ENCODE data around the gene CACNA1C. TPM values are rescaled to one million over a fixed set of nuclear protein-coding genes. Genes with fewer than 3 reads are reported as not detected.

Gene CACNA1C
- polyA plus RNA-seq, 1 of the 3 experiments (the other 2 are of a cell fraction) = 1.5 TPM

- Histone ChIP-seq H4K20me1 (ENCODE audit: insufficient read depth) (no peaks in the 10 kb centered on the region), H3F3A (replicated peaks; ENCODE audit: insufficient read depth) (peaks cover 12% of the 10 kb centered on the region), H3K9me3 (no peaks in the 10 kb centered on the region), H3K4me1 (ENCODE audit: control insufficient read depth in 1 of 2, insufficient read depth in 2 of 2, low read depth in 1 of 2, low read length in 1 of 2) (peaks cover 37 to 87% of the 10 kb centered on the region in 2 experiments), H3K9ac (no peak overlapping the region), H3K27ac (ENCODE audit: low read depth in 2 of 2, low read length in 1 of 2) (no peak overlapping the region), H3K27me3 (ENCODE audit: insufficient read depth) (no peaks in the 10 kb centered on the region), H3K4me3 (ENCODE audit: low read depth in 2 of 2, low read length in 1 of 2) (no peak overlapping the region), H3K9me2 (no peaks in the 10 kb centered on the region), H3K79me2 (ENCODE audit: insufficient read depth) (no peaks in the 10 kb centered on the region), H2AFZ (ENCODE audit: low read depth) (no peak overlapping the region), H3K36me3 (replicated peaks in 1 of 2; ENCODE audit: control insufficient read depth in 1 of 2, insufficient read depth in 2 of 2, low read length in 1 of 2) (no peaks in the 10 kb centered on the region), H3K4me2 (no peak overlapping the region)
- TF ChIP-seq USF2 (IDR thresholded peaks at IDR 0.05; ENCODE audit: borderline replicate concordance, low read depth, low read length) (no peak), RFX5 (IDR thresholded peaks at IDR 0.05; ENCODE audit: low read length) (no peak), EZH2phosphoT487 (IDR thresholded peaks at IDR 0.05; ENCODE audit: borderline replicate concordance, low read depth) (no peak), EP300 (IDR thresholded peaks at IDR 0.05; ENCODE audit: borderline replicate concordance in 1 of 2, low read depth in 1 of 2, low read length in 1 of 2) (no peak), FOXM1 (IDR thresholded peaks at IDR 0.05; ENCODE audit: low read depth) (no peak), TAF1 (IDR thresholded peaks at IDR 0.05; ENCODE audit: borderline replicate concordance, low read depth, low read length) (no peak), FOXJ3 (CRISPR knock-in tag; IDR thresholded peaks at IDR 0.05) (no peak), GATA2 (CRISPR knock-in tag; IDR thresholded peaks at IDR 0.05) (no peak), YY1 (IDR thresholded peaks at IDR 0.05; ENCODE audit: low read depth) (no peak), ELF1 (IDR thresholded peaks at IDR 0.05) (no peak), TEAD4 (IDR thresholded peaks at IDR 0.05; ENCODE audit: borderline replicate concordance, insufficient read depth) (no peak), SIN3A (IDR thresholded peaks at IDR 0.05; ENCODE audit: borderline replicate concordance, low read depth, low read length) (no peak), RCOR1 (IDR thresholded peaks at IDR 0.05; ENCODE audit: low read length) (no peak), POLR2AphosphoS5 (IDR thresholded peaks at IDR 0.05; ENCODE audit: low read depth, low read length) (no peak), MEF2A (IDR thresholded peaks at IDR 0.05; ENCODE audit: borderline replicate concordance, low read depth) (no peak), CTCF (IDR thresholded peaks at IDR 0.05) (no peak)
- TF ChIP-seq, protein P1, sequence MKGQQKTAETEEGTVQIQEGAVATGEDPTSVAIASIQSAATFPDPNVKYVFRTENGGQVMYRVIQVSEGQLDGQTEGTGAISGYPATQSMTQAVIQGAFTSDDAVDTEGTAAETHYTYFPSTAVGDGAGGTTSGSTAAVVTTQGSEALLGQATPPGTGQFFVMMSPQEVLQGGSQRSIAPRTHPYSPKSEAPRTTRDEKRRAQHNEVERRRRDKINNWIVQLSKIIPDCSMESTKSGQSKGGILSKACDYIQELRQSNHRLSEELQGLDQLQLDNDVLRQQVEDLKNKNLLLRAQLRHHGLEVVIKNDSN (IDR thresholded peaks at IDR 0.05; ENCODE audit: borderline replicate concordance, low read depth) = no peak
- POLR2A ChIA-PET = no interaction called here
- 67% methylated on average over 5 of the region's 5 CpGs for WGBS (ENCODE audit: low lambda C conversion rate)
- CTCF ChIA-PET = interaction anchor here (0.8 to 13.7 kb wide), 7 partner anchors 11 to 295 kb away, joined by 3 to 150 read pairs (median 4); partner anchors contain the start of gene CACNA1C
- DNase-seq = no peak
These were observed 234.8 kb downstream of the CACNA1C start for GRCh38 chr12:2287589-2287988.
